Activated naive CD4-positive, alpha-beta T cell treated with anti-CD3 and anti-CD28 coated beads, Interleukin-2, amount 50 U/mL, for 24 hours (primary cell): ENCODE results near the gene APOL4.

ENCODE experiments used
- H3K27ac Mint-ChIP-seq: one replicate; pipeline ENCODE4 v1.8.0; 2021; ENCODE audit warnings: mild to moderate bottlenecking, mixed read lengths
- H3K27me3 Mint-ChIP-seq: one replicate; pipeline ENCODE4 v1.8.0; 2021; ENCODE audit warnings: mixed read lengths
- H3K36me3 Mint-ChIP-seq: one replicate; pipeline ENCODE4 v1.8.0; 2021; ENCODE audit warnings: mixed read lengths
- H3K4me1 Mint-ChIP-seq: one replicate; pipeline ENCODE4 v1.8.0; 2021; ENCODE audit warnings: mixed read lengths
- H3K4me3 Mint-ChIP-seq: one replicate; pipeline ENCODE4 v1.8.0; 2021; ENCODE audit warnings: mild to moderate bottlenecking, mixed read lengths
- H3K9me3 Mint-ChIP-seq: one replicate; pipeline ENCODE4 v1.8.0; 2021; ENCODE audit warnings: mixed read lengths

Gene APOL4

GRCh38 chr22:36145881-36146280 is 55.7 kb downstream of the APOL4 start:
- H3K36me3 Mint-ChIP-seq, result peaks cover 1% of the 10 kb centered on the region
- H3K27ac Mint-ChIP-seq, result peak overlapping the region; percentile 59
- H3K4me1 Mint-ChIP-seq, result peaks cover 47% of the 10 kb centered on the region
- no peaks in the 10 kb centered on the region for H3K27me3 Mint-ChIP-seq
- no peak overlapping the region for H3K4me3 Mint-ChIP-seq
- H3K9me3 Mint-ChIP-seq, result no peaks in the 10 kb centered on the region

DNA sequence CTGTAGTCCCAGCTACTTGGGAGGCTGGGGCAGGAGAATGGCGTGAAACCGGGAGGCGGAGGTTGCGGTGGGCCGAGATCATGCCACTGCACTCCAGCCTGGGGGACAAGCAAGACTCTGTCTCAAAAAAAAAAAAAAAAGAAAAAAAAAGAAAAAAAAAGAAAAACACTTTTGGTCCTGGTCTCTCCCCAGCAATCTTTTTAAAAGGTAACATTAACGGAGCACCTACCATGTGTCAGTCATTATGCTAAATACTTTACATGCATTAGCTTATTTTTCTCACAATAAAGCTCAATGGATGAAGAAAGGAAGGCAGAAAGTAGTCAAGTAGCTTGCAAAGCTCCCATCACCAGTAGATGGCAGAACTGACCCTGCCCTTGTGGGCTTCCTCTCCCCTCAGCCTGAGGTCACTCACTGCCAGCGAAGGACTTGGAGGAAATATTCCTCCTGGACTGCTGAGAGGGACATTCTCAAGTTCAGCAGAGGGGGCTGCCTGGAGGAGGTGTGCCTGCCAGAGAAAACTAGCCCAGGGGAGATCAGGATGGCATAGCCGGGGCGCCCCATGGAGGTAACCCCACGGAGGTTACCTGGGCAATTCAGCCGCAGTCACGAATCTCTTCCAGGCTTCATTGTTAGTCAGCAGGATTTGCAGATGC is 56.6 kb downstream of the APOL4 start:
- peaks cover 1% of the 10 kb centered on the region for H3K36me3 Mint-ChIP-seq
- H3K27ac Mint-ChIP-seq, result peak overlapping the region; percentile 35
- peaks cover 38% of the 10 kb centered on the region for H3K4me1 Mint-ChIP-seq
- H3K27me3 Mint-ChIP-seq, result no peaks in the 10 kb centered on the region
- H3K4me3 Mint-ChIP-seq, result no peak overlapping the region
- H3K9me3 Mint-ChIP-seq, result no peaks in the 10 kb centered on the region

DNA sequence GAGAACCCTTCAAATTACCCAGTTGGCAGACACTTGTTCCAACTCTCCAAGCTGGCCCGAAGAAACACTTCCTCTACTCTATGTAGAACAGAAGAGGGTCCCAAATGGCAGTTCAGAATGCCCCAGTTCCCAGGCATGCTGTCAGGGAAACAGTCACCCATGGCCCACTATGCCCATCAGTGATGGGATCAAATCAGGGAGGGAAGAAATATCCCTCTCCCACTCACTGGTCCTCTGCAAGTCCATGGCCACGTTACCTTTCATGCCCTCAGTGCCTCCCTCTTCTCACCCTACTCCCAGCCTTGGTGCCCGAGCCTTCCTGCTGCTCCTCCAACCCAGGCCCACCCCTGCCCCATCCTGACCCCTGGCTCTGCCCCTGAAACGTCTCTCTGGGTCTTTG is 57.7 kb downstream of the APOL4 start:
- H3K4me3 Mint-ChIP-seq, result no peak overlapping the region
- H3K27ac Mint-ChIP-seq, result peak overlapping the region; percentile 18
- peaks cover 5% of the 10 kb centered on the region for H3K36me3 Mint-ChIP-seq
- H3K4me1 Mint-ChIP-seq, result peaks cover 32% of the 10 kb centered on the region
- no peaks in the 10 kb centered on the region for H3K27me3 Mint-ChIP-seq
- H3K9me3 Mint-ChIP-seq, result no peaks in the 10 kb centered on the region

DNA sequence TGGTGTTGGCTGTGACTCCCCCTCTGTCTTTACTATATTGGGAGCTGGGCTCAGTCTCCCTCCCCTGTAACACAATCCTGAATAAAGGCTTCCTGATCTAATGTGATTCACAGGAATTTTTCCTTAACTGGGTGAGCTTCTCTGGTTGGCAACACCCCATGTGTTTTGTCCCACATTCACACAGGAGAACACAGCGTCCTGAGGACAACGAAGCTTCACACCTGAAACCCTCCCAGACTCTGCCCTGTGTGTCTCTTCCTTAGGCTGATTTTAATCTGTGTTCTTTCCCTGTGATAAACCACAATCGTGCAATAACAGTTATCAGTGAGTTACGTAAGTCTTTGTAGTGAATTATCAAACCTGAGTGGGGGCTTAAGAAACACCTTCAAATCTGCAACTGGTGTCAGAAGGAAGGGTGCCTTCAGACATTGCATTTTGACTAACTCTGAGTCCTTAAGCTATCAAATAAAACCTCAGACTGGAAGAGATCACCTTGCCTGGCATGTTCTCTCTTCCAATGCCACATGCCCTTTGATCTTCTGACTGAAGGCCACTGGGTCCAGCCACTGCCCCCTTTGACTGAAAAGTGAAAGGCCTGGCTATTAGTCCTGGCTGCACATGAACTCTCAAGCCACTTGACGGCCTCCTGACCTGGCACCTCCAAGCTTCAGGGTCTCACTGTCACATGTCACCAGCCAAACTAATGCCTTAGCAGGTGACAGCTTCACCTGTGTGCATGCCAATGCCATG is 58.4 kb downstream of the APOL4 start:
- H3K4me1 Mint-ChIP-seq, result peaks cover 30% of the 10 kb centered on the region
- no peak overlapping the region for H3K4me3 Mint-ChIP-seq
- H3K36me3 Mint-ChIP-seq, result peaks cover 6% of the 10 kb centered on the region
- no peaks in the 10 kb centered on the region for H3K9me3 Mint-ChIP-seq
- peak overlapping the region; percentile 83 for H3K27ac Mint-ChIP-seq
- no peaks in the 10 kb centered on the region for H3K27me3 Mint-ChIP-seq

DNA sequence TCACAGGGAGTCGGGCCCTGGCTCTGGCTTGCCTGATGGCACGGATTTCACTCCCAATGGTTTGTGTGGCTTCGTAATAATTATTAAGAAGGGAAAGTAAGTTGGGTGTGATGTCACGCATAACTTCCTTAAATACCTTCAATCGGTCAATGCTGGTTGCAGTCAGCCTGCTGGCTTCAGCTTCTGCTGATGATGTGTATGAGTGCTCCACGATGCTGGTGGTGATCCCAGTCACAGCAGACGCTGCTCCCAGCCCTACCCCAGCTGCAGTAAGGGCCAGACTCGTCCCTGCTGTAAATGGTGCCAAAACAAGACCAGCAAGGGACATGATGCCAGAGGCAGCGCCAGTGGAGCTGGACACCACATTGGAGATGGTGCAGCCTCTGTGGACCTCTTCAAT is 60.1 kb downstream of the APOL4 start:
- H3K36me3 Mint-ChIP-seq, result peaks cover 6% of the 10 kb centered on the region
- no peaks in the 10 kb centered on the region for H3K9me3 Mint-ChIP-seq
- H3K27ac Mint-ChIP-seq, result no peak overlapping the region
- peaks cover 27% of the 10 kb centered on the region for H3K4me1 Mint-ChIP-seq
- H3K27me3 Mint-ChIP-seq, result no peaks in the 10 kb centered on the region
- no peak overlapping the region for H3K4me3 Mint-ChIP-seq
